Measurements from ENCODE around the gene DENND6A.

- no peak for TF ChIP-seq EZH2 (IDR thresholded peaks at IDR 0.05)
- TF ChIP-seq CTCF (IDR thresholded peaks at IDR 0.05): no peak
Measured at GRCh38 chr3:57655727-57656126, 37.1 kb downstream of the DENND6A start.

All from neural progenitor cell (in vitro differentiated cells).